Uterus (tissue), 2 donors: ENCODE measurements around the gene CDH8.

Experiments used
- CTCF ChIP-seq, 4 experiments: fragments of 200-600 bp in 2 of 4; fragments of 450-650 bp in 2 of 4; sonication (generic) in 2 of 4; IDR thresholded peaks; one replicate each; pipeline ENCODE4 v1.5.1; 2016 to 2019; ENCODE audit warnings: antibody characterized with exemption in 4 of 4, mild to moderate bottlenecking in 2 of 4, moderate library complexity in 1 of 4
- POLR2A ChIP-seq, 2 donors: fragments of 450-650 bp; IDR thresholded peaks; one replicate each; pipeline ENCODE4 v1.6.1; 2016; ENCODE audit warnings: antibody characterized with exemption in 2 of 2, mild to moderate bottlenecking in 1 of 2, moderate library complexity in 1 of 2

- no peak for TF ChIP-seq CTCF (IDR thresholded peaks at IDR 0.05)
- TF ChIP-seq POLR2A (IDR thresholded peaks at IDR 0.05) = no peak
Observed at GRCh38 chr16:61831351-61831917, 204.8 kb downstream of the CDH8 start.
